Measurements from ENCODE around the gene HSPB6. TPM values are rescaled to one million over a fixed set of nuclear protein-coding genes. Genes with fewer than 3 reads are reported as not detected.
A peak's percentile ranks its signal among the peaks of the same experiment; 100 is the strongest.
"Not testable (repeated sequence)": the region's sequence is repeated elsewhere in the genome, so short reads cannot be mapped to it uniquely, and the experiment has no call there.

HSPB6 gene
- total and polyA plus RNA-seq, 2 donors from 2014 or later, result 53.1 to 64.3 TPM

DNA sequence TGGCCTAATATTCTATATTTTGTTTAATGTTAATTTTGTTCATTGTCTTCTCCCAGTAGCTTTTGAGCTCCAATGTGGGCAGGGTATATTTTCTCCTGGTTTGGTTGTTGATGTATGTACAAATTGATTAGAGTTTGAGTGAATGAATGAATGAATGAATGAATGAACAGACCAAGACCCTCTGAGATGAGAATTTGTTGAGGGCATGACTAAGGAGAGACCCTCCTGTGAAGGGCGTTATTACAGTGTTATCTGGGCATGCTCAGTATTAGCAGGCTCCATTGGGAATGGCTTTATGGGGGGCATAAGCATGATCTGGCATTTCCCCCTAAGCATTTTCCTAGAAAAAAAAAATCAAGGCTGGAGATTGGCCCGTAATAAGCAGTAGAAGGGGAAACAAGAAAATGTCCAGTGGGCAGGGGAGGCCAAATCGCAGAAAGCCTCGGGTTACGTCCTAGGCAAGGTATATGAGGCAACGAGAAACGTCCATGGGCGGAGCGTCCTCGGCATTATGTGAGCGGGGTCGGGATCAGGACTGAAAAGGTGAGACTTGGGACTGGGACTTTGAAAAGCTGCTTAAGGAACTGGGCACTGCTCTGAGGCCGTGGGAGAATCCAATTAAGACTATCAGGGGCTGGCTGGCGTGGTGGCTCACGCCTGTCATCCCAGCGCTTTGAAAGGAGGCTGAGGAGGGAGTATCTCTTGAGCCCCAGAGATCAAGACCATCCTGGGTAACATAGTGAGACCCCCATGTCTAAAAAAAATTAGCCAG lies 17.6 kb upstream of the HSPB6 start:
- intact Hi-C loops (cut with DNase I), result no loop called here
- Histone ChIP-seq H3K36me3 (ENCODE audit: control insufficient read depth in 2 of 3, insufficient read depth in 3 of 3, low read length in 3 of 3) (no peaks in the 10 kb centered on the region), H3K4me3 (ENCODE audit: low read length in 3 of 3) (peak overlapping the region in 2 of 3 donors; percentile 46 to 56), H3K27ac (ENCODE audit: low read depth in 2 of 2, low read length in 2 of 2) (no peak overlapping the region), H3K9ac (ENCODE audit: low read length in 3 of 3) (no peak overlapping the region), H3K9me3 (ENCODE audit: control insufficient read depth in 2 of 3, insufficient read depth in 1 of 3, low read length in 3 of 3) (no peaks in the 10 kb centered on the region), H3K27me3 (ENCODE audit: control insufficient read depth, insufficient read depth, low read length) (no peaks in the 10 kb centered on the region), H3K4me1 (ENCODE audit: control insufficient read depth in 2 of 3, insufficient read depth in 2 of 3, low read depth in 1 of 3, low read length in 3 of 3) (peaks cover 0 to 4% (median 3%) of the 10 kb centered on the region in 3 donors)
- no peak for FAIRE-seq
- TF ChIP-seq, protein P1, sequence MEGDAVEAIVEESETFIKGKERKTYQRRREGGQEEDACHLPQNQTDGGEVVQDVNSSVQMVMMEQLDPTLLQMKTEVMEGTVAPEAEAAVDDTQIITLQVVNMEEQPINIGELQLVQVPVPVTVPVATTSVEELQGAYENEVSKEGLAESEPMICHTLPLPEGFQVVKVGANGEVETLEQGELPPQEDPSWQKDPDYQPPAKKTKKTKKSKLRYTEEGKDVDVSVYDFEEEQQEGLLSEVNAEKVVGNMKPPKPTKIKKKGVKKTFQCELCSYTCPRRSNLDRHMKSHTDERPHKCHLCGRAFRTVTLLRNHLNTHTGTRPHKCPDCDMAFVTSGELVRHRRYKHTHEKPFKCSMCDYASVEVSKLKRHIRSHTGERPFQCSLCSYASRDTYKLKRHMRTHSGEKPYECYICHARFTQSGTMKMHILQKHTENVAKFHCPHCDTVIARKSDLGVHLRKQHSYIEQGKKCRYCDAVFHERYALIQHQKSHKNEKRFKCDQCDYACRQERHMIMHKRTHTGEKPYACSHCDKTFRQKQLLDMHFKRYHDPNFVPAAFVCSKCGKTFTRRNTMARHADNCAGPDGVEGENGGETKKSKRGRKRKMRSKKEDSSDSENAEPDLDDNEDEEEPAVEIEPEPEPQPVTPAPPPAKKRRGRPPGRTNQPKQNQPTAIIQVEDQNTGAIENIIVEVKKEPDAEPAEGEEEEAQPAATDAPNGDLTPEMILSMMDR (IDR thresholded peaks at IDR 0.05; ENCODE audit: borderline replicate concordance, extremely low read depth, insufficient read depth), result no peak
- peak in 1 of 5 donors; percentile 63 for DNase-seq

DNA sequence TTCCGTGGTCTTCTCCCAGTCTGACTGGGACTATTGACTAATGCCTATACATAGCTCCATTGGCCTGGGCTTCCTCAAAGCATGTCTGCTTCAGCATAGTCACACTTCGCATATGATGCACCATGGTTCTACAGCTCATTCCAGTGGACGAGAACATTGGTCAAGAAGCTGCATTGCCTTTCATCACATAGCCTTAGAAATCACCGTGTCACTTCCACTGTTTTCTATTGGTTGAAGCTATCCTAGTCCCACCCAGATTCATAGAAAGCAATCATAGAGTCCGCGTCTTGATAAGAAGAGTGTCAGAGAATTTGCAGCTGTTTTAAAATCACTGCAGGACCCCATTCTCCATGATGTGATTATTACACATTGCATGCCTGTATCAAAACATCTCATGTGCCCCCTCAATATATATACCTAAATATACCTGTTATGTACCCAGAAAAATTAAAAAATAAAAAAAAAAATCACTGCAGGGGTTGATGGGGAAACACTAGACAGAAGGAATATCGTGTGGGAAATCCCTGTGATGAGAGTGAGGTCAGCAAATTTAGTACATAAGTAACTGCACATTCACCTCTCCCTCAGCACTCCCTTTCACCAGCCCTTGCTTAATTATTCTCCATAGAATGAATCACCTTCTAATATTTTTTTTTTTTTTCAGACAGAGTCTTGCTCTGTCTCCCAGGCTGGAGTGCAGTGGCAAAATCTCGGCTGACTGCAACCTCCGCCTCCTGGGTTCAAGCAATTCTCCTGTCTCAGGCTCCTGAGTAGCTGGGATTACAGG lies 16.4 kb upstream of the HSPB6 start:
- H3K4me3 ChIP-seq (ENCODE audit: low read length in 3 of 3), result no peak overlapping the region
- DNase-seq (no peak), FAIRE-seq (no peak)
- no peaks in the 10 kb centered on the region for H3K36me3 ChIP-seq (ENCODE audit: control insufficient read depth in 2 of 3, insufficient read depth in 3 of 3, low read length in 3 of 3)
- intact Hi-C loops (cut with DNase I), result no loop called here
- H3K9ac ChIP-seq (ENCODE audit: low read length in 3 of 3), result no peak overlapping the region
- H3K9me3 ChIP-seq (ENCODE audit: control insufficient read depth in 2 of 3, insufficient read depth in 1 of 3, low read length in 3 of 3), result no peaks in the 10 kb centered on the region
- H3K27me3 ChIP-seq (ENCODE audit: control insufficient read depth, insufficient read depth, low read length), result no peaks in the 10 kb centered on the region
- TF ChIP-seq, protein P1 (IDR thresholded peaks at IDR 0.05; ENCODE audit: borderline replicate concordance, extremely low read depth, insufficient read depth), result no peak
- no peak overlapping the region for H3K27ac ChIP-seq (ENCODE audit: low read depth in 2 of 2, low read length in 2 of 2)
- peaks cover 0 to 4% (median 4%) of the 10 kb centered on the region in 3 donors for H3K4me1 ChIP-seq (ENCODE audit: control insufficient read depth in 2 of 3, insufficient read depth in 2 of 3, low read depth in 1 of 3, low read length in 3 of 3)

DNA sequence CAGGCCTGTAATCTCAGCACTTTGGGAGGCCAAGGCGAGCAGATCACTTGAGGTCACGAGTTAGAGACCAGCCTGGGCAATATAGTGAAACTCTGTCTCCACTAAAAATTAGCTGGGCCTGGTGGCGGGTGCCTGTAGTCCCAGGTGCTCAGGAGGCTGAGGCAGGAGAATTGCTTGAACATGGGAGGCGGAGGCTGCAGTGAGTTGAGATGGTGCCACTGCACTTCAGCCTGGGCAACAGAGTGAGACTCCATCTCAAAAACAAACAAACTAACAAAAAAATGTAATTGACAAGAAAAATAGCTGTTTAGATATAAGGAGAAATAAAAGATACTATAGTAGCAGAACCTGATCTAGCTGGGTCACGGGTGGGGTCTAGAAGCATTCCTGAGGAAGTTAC lies 15.5 kb upstream of the HSPB6 start:
- H3K27me3 ChIP-seq (ENCODE audit: control insufficient read depth, insufficient read depth, low read length); DNase-seq; intact Hi-C loops (cut with DNase I); H3K27ac ChIP-seq (ENCODE audit: low read depth in 2 of 2, low read length in 2 of 2); FAIRE-seq; H3K9me3 ChIP-seq (ENCODE audit: control insufficient read depth in 2 of 3, insufficient read depth in 1 of 3, low read length in 3 of 3); H3K4me1 ChIP-seq (ENCODE audit: control insufficient read depth in 2 of 3, insufficient read depth in 2 of 3, low read depth in 1 of 3, low read length in 3 of 3); H3K36me3 ChIP-seq (ENCODE audit: control insufficient read depth in 2 of 3, insufficient read depth in 3 of 3, low read length in 3 of 3); H3K4me3 ChIP-seq (ENCODE audit: low read length in 3 of 3); H3K9ac ChIP-seq (ENCODE audit: low read length in 3 of 3): not testable (repeated sequence)

DNA sequence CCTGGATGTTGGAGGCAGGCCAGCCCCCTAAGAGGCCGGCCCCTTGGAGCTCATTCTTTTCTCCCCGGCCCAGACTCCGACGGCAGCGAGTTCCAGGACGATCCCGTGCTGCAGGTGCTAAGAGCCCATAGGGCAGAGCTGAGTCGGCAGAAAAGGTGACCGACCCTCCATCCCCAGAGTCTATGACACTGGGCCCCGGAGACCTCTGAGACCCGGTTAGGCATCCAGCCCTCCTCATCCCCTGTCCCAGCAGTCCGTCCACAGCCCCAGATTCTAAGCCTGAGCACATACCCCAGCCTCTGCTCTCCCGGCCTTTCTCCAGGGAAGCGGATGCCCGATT lies 11.2 kb upstream of the HSPB6 start:
- Histone ChIP-seq H3K4me1 (ENCODE audit: control insufficient read depth in 2 of 3, insufficient read depth in 2 of 3, low read depth in 1 of 3, low read length in 3 of 3) (peaks cover 0 to 3% (median 0%) of the 10 kb centered on the region in 3 donors), H3K9ac (ENCODE audit: low read length in 3 of 3) (no peak overlapping the region), H3K4me3 (ENCODE audit: low read length in 3 of 3) (no peak overlapping the region), H3K27me3 (ENCODE audit: control insufficient read depth, insufficient read depth, low read length) (no peaks in the 10 kb centered on the region), H3K36me3 (ENCODE audit: control insufficient read depth in 2 of 3, insufficient read depth in 3 of 3, low read length in 3 of 3) (peaks cover 0 to 4% (median 0%) of the 10 kb centered on the region in 3 donors), H3K27ac (ENCODE audit: low read depth in 2 of 2, low read length in 2 of 2) (no peak overlapping the region), H3K9me3 (ENCODE audit: control insufficient read depth in 2 of 3, insufficient read depth in 1 of 3, low read length in 3 of 3) (no peaks in the 10 kb centered on the region)
- TF ChIP-seq, protein P1 (IDR thresholded peaks at IDR 0.05; ENCODE audit: borderline replicate concordance, extremely low read depth, insufficient read depth), result no peak
- no peak for DNase-seq
- no peak for FAIRE-seq
- intact Hi-C loops (cut with DNase I), result no loop called here

Data from kidney (tissue), 14 donors.